Activated CD4-positive, alpha-beta memory T cell treated with anti-CD3 and anti-CD28 coated beads for 36 hours (primary cell): ENCODE results near the gene ANKRD45. TPM values are rescaled to one million over a fixed set of nuclear protein-coding genes. Genes with fewer than 3 reads are reported as not detected.

ENCODE experiments used
- CTCF ChIA-PET: fragments of 350-600 bp; sonication (Branson Sonifier 250); formaldehyde crosslinking; loops from one replicate; lab custom pipeline; 2021; ENCODE audit warnings: antibody characterized with exemption, inconsistent platforms; lab: Charles Lee
- POLR2A ChIA-PET: fragments of 350-600 bp; sonication (Branson Sonifier 250); formaldehyde crosslinking; loops from one replicate; lab custom pipeline; 2021; ENCODE audit warnings: antibody characterized with exemption; lab: Charles Lee
- DNase-seq: peaks from one replicate; pipeline ENCODE4 v3.0.0-alpha.2; 2020
- H3K27ac Mint-ChIP-seq: one replicate; pipeline ENCODE4 v1.8.0; 2021; ENCODE audit warnings: mixed read lengths
- H3K27me3 Mint-ChIP-seq: one replicate; pipeline ENCODE4 v1.8.0; 2021; ENCODE audit warnings: mixed read lengths
- H3K36me3 Mint-ChIP-seq: one replicate; pipeline ENCODE4 v1.8.0; 2021; ENCODE audit warnings: mixed read lengths
- H3K4me1 Mint-ChIP-seq: one replicate; pipeline ENCODE4 v1.8.0; 2021; ENCODE audit warnings: low read depth, mixed read lengths
- H3K4me3 Mint-ChIP-seq: one replicate; pipeline ENCODE4 v1.8.0; 2021; ENCODE audit warnings: mild to moderate bottlenecking, mixed read lengths
- H3K9me3 Mint-ChIP-seq: one replicate; pipeline ENCODE4 v1.8.0; 2021; ENCODE audit warnings: mixed read lengths
- intact Hi-C: fragments of 100-400 bp; cut with micrococcal nuclease; formaldehyde crosslinking; loops from one replicate; pipeline ENCODE4 v1.15.1; 2023
- total RNA-seq, 2 experiments: library from RNA; stranded (reverse); gene quantifications; one replicate each; pipeline ENCODE4 v1.2.3, GENCODE V29; 2021

Gene ANKRD45
- total RNA-seq, 2 experiments from 2014 or later: not detected

GRCh38 chr1:173561263-173561662 lies 108.4 kb downstream of the ANKRD45 start:
- ChIA-PET POLR2A (no interaction called here), CTCF (no interaction called here)
- Mint-ChIP-seq H3K9me3 (peaks cover 9% of the 10 kb centered on the region), H3K27me3 (no peaks in the 10 kb centered on the region), H3K4me3 (no peak overlapping the region), H3K27ac (no peak overlapping the region), H3K4me1 (peaks cover 3% of the 10 kb centered on the region), H3K36me3 (no peaks in the 10 kb centered on the region)
- intact Hi-C loops: no loop called here
- DNase-seq: no peak

DNA sequence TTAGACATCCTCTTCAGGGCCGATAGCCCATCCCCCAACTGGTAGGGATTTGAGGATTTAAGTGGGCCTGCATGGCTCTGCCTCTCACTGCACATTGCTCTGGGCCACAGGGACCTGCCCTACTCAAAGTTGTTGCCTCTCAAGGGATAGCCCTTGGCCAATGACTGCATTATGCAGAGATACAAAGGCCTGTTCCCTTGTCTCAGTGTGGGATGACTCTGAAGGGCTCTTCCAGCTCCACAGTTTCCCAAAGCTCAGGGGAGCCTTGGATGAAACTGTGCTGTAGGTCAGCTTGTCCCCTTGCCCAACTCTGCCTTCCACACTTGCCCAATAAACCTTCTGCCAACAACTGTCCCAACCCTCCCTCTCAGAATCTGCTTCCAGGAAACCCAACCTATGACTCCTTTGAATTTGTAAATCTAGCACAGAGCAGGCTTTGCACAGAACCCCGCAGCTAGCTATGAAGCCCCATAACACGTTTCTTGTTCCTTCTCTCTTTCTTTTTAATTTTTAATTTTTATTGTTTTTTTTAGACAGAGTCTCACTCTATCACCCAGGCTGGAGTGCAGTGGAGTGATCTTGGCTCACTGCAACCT lies 109.3 kb downstream of the ANKRD45 start:
- DNase-seq: no peak
- Mint-ChIP-seq H3K9me3 (peaks cover 7% of the 10 kb centered on the region), H3K36me3 (no peaks in the 10 kb centered on the region), H3K4me1 (peaks cover 3% of the 10 kb centered on the region), H3K27me3 (no peaks in the 10 kb centered on the region), H3K27ac (no peak overlapping the region), H3K4me3 (no peak overlapping the region)
- intact Hi-C loops: no loop called here
- ChIA-PET CTCF (no interaction called here), POLR2A (no interaction called here)

Other genes with a start within 250 kb of the ANKRD45 start
- 100 to 1,000 TPM; 129 to 136 TPM for gene PRDX6, start 192.5 kb downstream of the ANKRD45 start, total RNA-seq
- not detected for gene SLC9C2, start 66.8 kb downstream of the ANKRD45 start, total RNA-seq
- not detected for gene TEX50, start 34.5 kb downstream of the ANKRD45 start, total RNA-seq
- 10 to 100 TPM; 12.9 to 14.9 TPM for gene KLHL20, start 45.1 kb upstream of the ANKRD45 start, total RNA-seq
- gene DARS2, start 154.8 kb upstream of the ANKRD45 start, total RNA-seq: 10 to 100 TPM; 43.1 to 43.6 TPM
- 10 to 100 TPM; 24.5 to 26.3 TPM for gene CENPL, start 155.0 kb upstream of the ANKRD45 start, total RNA-seq
- gene GAS5, start 198.1 kb upstream of the ANKRD45 start, total RNA-seq: 100 to 1,000 TPM; 913 to 929 TPM
- 1 to 10 TPM; 8.2 to 8.3 TPM for gene ZBTB37, start 198.5 kb upstream of the ANKRD45 start, total RNA-seq
- gene SERPINC1, start 247.5 kb upstream of the ANKRD45 start, total RNA-seq: not detected